Thoracic aorta (tissue), 2 donors: ENCODE results near the gene RNF138. TPM values are rescaled to one million over a fixed set of nuclear protein-coding genes. Genes with fewer than 3 reads are reported as not detected.
"Not testable (repeated sequence)": the region's sequence is repeated elsewhere in the genome, so short reads cannot be mapped to it uniquely, and the experiment has no call there.

ENCODE experiments used
- ATAC-seq: fragments of 150-250 bp; one replicate; pipeline ENCODE4 v1.8.0; 2017; ENCODE audit warnings: low read depth; ENCODE audit not compliant: insufficient number of reproducible peaks, low FRiP score
- DNase-seq: peaks from one replicate; pipeline ENCODE4 v3.0.0-alpha.2; 2020; ENCODE audit warnings: low spot score
- H3K27ac ChIP-seq, 2 donors: fragments of 200-600 bp; sonication (generic); 1 replicate in 1 of 2; 2 replicates in 1 of 2; pipeline ENCODE4 v1.5.1; 2016; ENCODE audit warnings: mild to moderate bottlenecking in 2 of 2, moderate library complexity in 2 of 2
- H3K27me3 ChIP-seq: fragments of 200-600 bp; sonication (generic); replicated peaks from 2 replicates; pipeline ENCODE4 v1.6.0; 2016; ENCODE audit warnings: mild to moderate bottlenecking; ENCODE audit not compliant: insufficient read depth
- H3K36me3 ChIP-seq: fragments of 200-600 bp; sonication (generic); one replicate; pipeline ENCODE4 v1.5.1; 2016
- H3K4me1 ChIP-seq, 2 donors: fragments of 200-600 bp; sonication (generic); 1 replicate in 1 of 2; 2 replicates in 1 of 2; pipeline versions ENCODE4 v1.5.1 to v1.6.0; 2016; ENCODE audit warnings: low read depth in 2 of 2, mild to moderate bottlenecking in 1 of 2; ENCODE audit not compliant: control insufficient read depth in 1 of 2
- H3K4me3 ChIP-seq: fragments of 200-600 bp; sonication (generic); 2 replicates; pipeline ENCODE4 v1.5.1; 2016; ENCODE audit warnings: mild to moderate bottlenecking
- H3K9me3 ChIP-seq: fragments of 200-600 bp; sonication (generic); 2 replicates; pipeline ENCODE4 v1.5.1; 2016
- CTCF ChIP-seq: fragments of 200-600 bp; sonication (generic); IDR thresholded peaks from one replicate; pipeline ENCODE4 v1.5.1; 2019; ENCODE audit warnings: antibody characterized with exemption
- total RNA-seq, 2 donors: library from RNA; depleted of rRNA; stranded (reverse); fragments of >200 nt; gene quantifications; one replicate each; pipeline versions ENCODE4 v1.1.0 to v1.2.3, GENCODE V29; 2016

Gene RNF138
- total RNA-seq, 2 donors from 2014 or later = 17.7 to 18.5 TPM

GRCh38 chr18:32074206-32074605, 17.5 kb upstream of the RNF138 start:
- Histone ChIP-seq H3K4me1 (no peaks in the 10 kb centered on the region), H3K4me3 (no peak overlapping the region), H3K27ac (no peak overlapping the region), H3K9me3 (no peaks in the 10 kb centered on the region), H3K36me3 (no peaks in the 10 kb centered on the region), H3K27me3 (no peaks in the 10 kb centered on the region)
- no peak for DNase-seq
- ATAC-seq = no peak
- no peak for TF ChIP-seq CTCF

GRCh38 chr18:32078845-32079244, 12.8 kb upstream of the RNF138 start:
- H3K27me3 ChIP-seq = no peaks in the 10 kb centered on the region
- H3K27ac ChIP-seq = no peak overlapping the region
- no peak for ATAC-seq
- H3K4me1 ChIP-seq = no peaks in the 10 kb centered on the region
- H3K36me3 ChIP-seq = no peaks in the 10 kb centered on the region
- TF ChIP-seq CTCF = no peak
- H3K9me3 ChIP-seq = no peaks in the 10 kb centered on the region
- H3K4me3 ChIP-seq = no peak overlapping the region
- no peak for DNase-seq

- Histone ChIP-seq H3K9me3 (no peaks in the 10 kb centered on the region), H3K36me3 (no peaks in the 10 kb centered on the region), H3K4me3 (no peak overlapping the region), H3K4me1 (no peaks in the 10 kb centered on the region), H3K27ac (no peak overlapping the region), H3K27me3 (no peaks in the 10 kb centered on the region)
- no peak for TF ChIP-seq CTCF
- ATAC-seq (no peak), DNase-seq (no peak)
Observed at GRCh38 chr18:32081881-32082280, 9.8 kb upstream of the RNF138 start.

DNA sequence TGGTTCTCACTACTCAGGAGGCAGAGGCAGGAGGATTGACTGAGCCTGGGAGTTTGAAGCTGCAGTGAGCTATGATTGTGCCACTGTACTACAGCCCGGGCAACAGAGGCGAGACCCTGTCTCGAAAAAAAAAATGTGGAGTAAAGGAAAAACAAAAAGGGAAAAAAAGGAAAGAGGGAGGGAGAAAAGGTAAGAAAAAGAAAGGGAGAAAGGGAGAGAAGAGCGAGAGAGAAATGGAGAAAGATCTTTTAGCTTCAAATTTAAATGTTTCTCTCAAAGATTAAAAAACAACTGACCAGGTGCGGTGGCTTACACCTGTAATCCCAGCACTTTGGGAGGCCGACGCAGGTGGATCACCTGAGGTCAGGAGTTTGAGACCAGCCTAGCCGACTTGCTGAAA, 7.9 kb upstream of the RNF138 start:
- H3K27ac ChIP-seq = no peak overlapping the region

DNA sequence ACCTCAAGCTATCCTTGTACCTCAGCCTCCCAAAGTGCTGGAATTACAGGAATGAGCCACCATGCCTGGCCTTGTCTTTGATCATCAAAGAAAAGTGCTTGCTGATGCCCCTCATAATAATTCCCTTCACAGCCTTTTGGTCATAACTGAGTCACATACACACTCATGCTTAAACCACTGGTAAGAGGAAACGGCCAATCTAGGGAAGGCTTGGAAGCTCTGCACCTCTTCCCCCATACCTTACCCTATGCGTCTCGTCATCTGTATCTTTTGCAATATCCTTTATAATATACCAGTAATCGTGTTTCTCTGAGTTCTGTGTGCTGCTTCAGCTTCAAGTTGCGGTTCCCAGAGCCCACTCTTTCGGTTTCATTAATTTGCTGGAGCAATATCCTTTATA, 4.8 kb upstream of the RNF138 start:
- Histone ChIP-seq H3K27me3 (no peaks in the 10 kb centered on the region), H3K27ac (no peak overlapping the region), H3K4me3 (no peak overlapping the region), H3K9me3 (no peaks in the 10 kb centered on the region), H3K36me3 (no peaks in the 10 kb centered on the region), H3K4me1 (no peaks in the 10 kb centered on the region)
- no peak for DNase-seq
- no peak for ATAC-seq
- no peak for TF ChIP-seq CTCF

More for the DNA sequence above, 7.9 kb upstream of the RNF138 start:
- TF ChIP-seq CTCF = no peak
- H3K27me3 ChIP-seq = no peaks in the 10 kb centered on the region
- H3K4me3 ChIP-seq = no peak overlapping the region
- ATAC-seq (no peak), DNase-seq (no peak)
- H3K4me1 ChIP-seq = no peaks in the 10 kb centered on the region
- H3K36me3 ChIP-seq = no peaks in the 10 kb centered on the region
- H3K9me3 ChIP-seq = no peaks in the 10 kb centered on the region

GRCh38 chr18:32090831-32091230, 843 bp upstream of the RNF138 start:
- H3K9me3 ChIP-seq, H3K4me3 ChIP-seq, H3K27ac ChIP-seq, ATAC-seq, DNase-seq, H3K27me3 ChIP-seq, H3K36me3 ChIP-seq: not testable (repeated sequence)
- peaks cover 11 to 17% of the 10 kb centered on the region in 2 donors for H3K4me1 ChIP-seq
